ENCODE measurements around the gene RASL10A.
"Not testable (repeated sequence)": the region's sequence is repeated elsewhere in the genome, so short reads cannot be mapped to it uniquely, and the experiment has no call there.

The RASL10A gene

GRCh38 chr22:29351042-29351441, 35.5 kb upstream of the RASL10A start:
- TF ChIP-seq CTCF (conservative IDR thresholded peaks at IDR 0.05; ENCODE audit: control insufficient read depth, insufficient read depth, low read depth, low read length), result no peak
- DNase-seq (ENCODE audit: low read depth), result no peak
- H3K4me3 ChIP-seq (ENCODE audit: control insufficient read depth, low read depth, low read length), result no peak overlapping the region

GRCh38 chr22:29348956-29349355, 33.5 kb upstream of the RASL10A start:
- TF ChIP-seq CTCF (conservative IDR thresholded peaks at IDR 0.05; ENCODE audit: control insufficient read depth, insufficient read depth, low read depth, low read length), result no peak
- no peak for DNase-seq (ENCODE audit: low read depth)
- H3K4me3 ChIP-seq (ENCODE audit: control insufficient read depth, low read depth, low read length), result no peak overlapping the region

- TF ChIP-seq CTCF (conservative IDR thresholded peaks at IDR 0.05; ENCODE audit: control insufficient read depth, insufficient read depth, low read depth, low read length), result no peak
- no peak for DNase-seq (ENCODE audit: low read depth)
- no peak overlapping the region for H3K4me3 ChIP-seq (ENCODE audit: control insufficient read depth, low read depth, low read length)
Measured at GRCh38 chr22:29348041-29348440, 32.5 kb upstream of the RASL10A start.

- no peak for TF ChIP-seq CTCF (conservative IDR thresholded peaks at IDR 0.05; ENCODE audit: control insufficient read depth, insufficient read depth, low read depth, low read length)
- no peak for DNase-seq (ENCODE audit: low read depth)
Measured at GRCh38 chr22:29346659-29347058, 31.2 kb upstream of the RASL10A start.

GRCh38 chr22:29345932-29346331, 30.4 kb upstream of the RASL10A start:
- H3K4me3 ChIP-seq (ENCODE audit: control insufficient read depth, low read depth, low read length), result no peak overlapping the region
- DNase-seq (ENCODE audit: low read depth), result no peak
- no peak for TF ChIP-seq CTCF (conservative IDR thresholded peaks at IDR 0.05; ENCODE audit: control insufficient read depth, insufficient read depth, low read depth, low read length)

More at GRCh38 chr22:29346659-29347058, 31.2 kb upstream of the RASL10A start:
- no peak overlapping the region for H3K4me3 ChIP-seq (ENCODE audit: control insufficient read depth, low read depth, low read length)

GRCh38 chr22:29344889-29345288, 29.4 kb upstream of the RASL10A start:
- H3K4me3 ChIP-seq (ENCODE audit: control insufficient read depth, low read depth, low read length); DNase-seq (ENCODE audit: low read depth): not testable (repeated sequence)

GRCh38 chr22:29344137-29344536, 28.6 kb upstream of the RASL10A start:
- no peak for TF ChIP-seq CTCF (conservative IDR thresholded peaks at IDR 0.05; ENCODE audit: control insufficient read depth, insufficient read depth, low read depth, low read length)
- peak; percentile 82 for DNase-seq (ENCODE audit: low read depth)
- no peak overlapping the region for H3K4me3 ChIP-seq (ENCODE audit: control insufficient read depth, low read depth, low read length)
